ENCODE data around the gene BTBD18. TPM values are rescaled to one million over a fixed set of nuclear protein-coding genes. Genes with fewer than 3 reads are reported as not detected.

The BTBD18 gene
- total and polyA plus RNA-seq, 2 of the 13 experiments (the other 11 are each of a cell fraction or from before 2014, with no cell fraction given): not detected

GRCh38 chr11:57711414-57712255 is 40.0 kb downstream of the BTBD18 start, which contains the start of gene MED19 (continued):
- TF ChIP-seq SNAPC4 (CRISPR knock-in tag; IDR thresholded peaks at IDR 0.05): 0 out of 2 replicates have a peak, but pooled peaks have one; percentile 30
- peak; percentile 59; the same call in 1 of the 2 replicates for TF ChIP-seq POLR2G (IDR thresholded peaks at IDR 0.05; ENCODE audit: low read depth, low read length)
- peak; percentile 63; the same call in 1 of the 2 replicates for TF ChIP-seq ZFP91 (CRISPR knock-in tag; IDR thresholded peaks at IDR 0.05; ENCODE audit: borderline replicate concordance)
- peak; percentile 77 for TF ChIP-seq KDM2A (CRISPR knock-in tag; IDR thresholded peaks at IDR 0.05; ENCODE audit: borderline replicate concordance, low read depth)
- TF ChIP-seq NFKB2 (CRISPR knock-in tag; IDR thresholded peaks at IDR 0.05; ENCODE audit: borderline replicate concordance): 0 out of 2 replicates have a peak, but pooled peaks have one; percentile 4
- peak; percentile 20; the same call in 1 of the 2 replicates for TF ChIP-seq ZNF44 (CRISPR knock-in tag; IDR thresholded peaks at IDR 0.05)
- no peak for TF ChIP-seq ZNF720 (CRISPR knock-in tag; IDR thresholded peaks at IDR 0.05)
- no peak for TF ChIP-seq MEF2D (CRISPR knock-in tag; IDR thresholded peaks at IDR 0.05)
- no peak for TF ChIP-seq SNAPC2 (CRISPR knock-in tag; IDR thresholded peaks at IDR 0.05)
- TF ChIP-seq ZNF205 (CRISPR knock-in tag; IDR thresholded peaks at IDR 0.05): peak; percentile 19; the same call in 1 of the 2 replicates
- TF ChIP-seq TBL1XR1 (IDR thresholded peaks at IDR 0.05; ENCODE audit: borderline replicate concordance, low read length, partially characterized antibody): no peak
- 0 out of 2 replicates have a peak, but pooled peaks have one; percentile 19 for TF ChIP-seq ZNF317 (CRISPR knock-in tag; IDR thresholded peaks at IDR 0.05)
- no peak for TF ChIP-seq CERS6 (CRISPR knock-in tag; IDR thresholded peaks at IDR 0.05)
- TF ChIP-seq KLF6 (CRISPR knock-in tag; IDR thresholded peaks at IDR 0.05): peak; percentile 39; the same call in 1 of the 2 replicates
- TF ChIP-seq NRL (CRISPR knock-in tag; IDR thresholded peaks at IDR 0.05; ENCODE audit: borderline replicate concordance): no peak
- TF ChIP-seq THAP7 (CRISPR knock-in tag; IDR thresholded peaks at IDR 0.05): no peak
- no peak for TF ChIP-seq FOXO4 (CRISPR knock-in tag; conservative IDR thresholded peaks at IDR 0.05)
- TF ChIP-seq ZFYVE20 (CRISPR knock-in tag; IDR thresholded peaks at IDR 0.05; ENCODE audit: borderline replicate concordance, low read depth): no peak
- TF ChIP-seq ZNF12 (CRISPR knock-in tag; IDR thresholded peaks at IDR 0.05): no peak

Data from HepG2 (cell line).